ENCODE results near the gene ATP8B1. TPM values are rescaled to one million over a fixed set of nuclear protein-coding genes. Genes with fewer than 3 reads are reported as not detected.

ATP8B1 gene
- total RNA-seq, 1 experiment from 2014 or later: 1.4 TPM

DNA sequence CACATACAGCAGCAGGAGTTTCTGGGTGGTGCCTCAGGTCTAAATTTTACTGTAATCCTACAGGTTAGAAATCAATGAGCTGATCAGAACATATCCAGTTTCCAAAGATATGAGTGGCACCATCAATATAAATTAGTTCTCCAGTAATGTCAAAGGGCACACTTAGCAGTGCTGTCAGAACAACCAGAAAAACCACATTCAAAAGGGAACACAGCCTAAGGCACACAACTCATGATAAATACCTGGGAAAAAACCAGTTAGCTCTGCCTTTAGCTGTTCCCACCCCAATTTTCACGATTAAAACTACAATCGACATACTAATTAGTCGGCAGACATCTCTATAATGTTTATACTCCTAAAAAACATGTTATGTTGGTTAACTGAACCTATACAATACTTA lies 31.5 kb downstream of the ATP8B1 start:
- no peak for DNase-seq
- Histone ChIP-seq H3K4me3 (ENCODE audit: insufficient read depth, low read depth, low read length) (no peak overlapping the region), H3K27me3 (ENCODE audit: control insufficient read depth, insufficient read depth, low read length) (no peaks in the 10 kb centered on the region), H3K36me3 (replicated peaks; ENCODE audit: control insufficient read depth, insufficient read depth, low read length) (no peaks in the 10 kb centered on the region)

- H3K36me3 ChIP-seq (replicated peaks; ENCODE audit: control insufficient read depth, insufficient read depth, low read length): no peaks in the 10 kb centered on the region
- no peak for DNase-seq
- no peak overlapping the region for H3K4me3 ChIP-seq (ENCODE audit: insufficient read depth, low read depth, low read length)
- no peaks in the 10 kb centered on the region for H3K27me3 ChIP-seq (ENCODE audit: control insufficient read depth, insufficient read depth, low read length)
These were observed 31.9 kb downstream of the ATP8B1 start for GRCh38 chr18:57771193-57771592.

GRCh38 chr18:57768537-57769326 lies 34.4 kb downstream of the ATP8B1 start:
- Histone ChIP-seq H3K36me3 (replicated peaks; ENCODE audit: control insufficient read depth, insufficient read depth, low read length) (no peaks in the 10 kb centered on the region), H3K4me3 (ENCODE audit: insufficient read depth, low read depth, low read length) (no peak overlapping the region), H3K27me3 (ENCODE audit: control insufficient read depth, insufficient read depth, low read length) (no peaks in the 10 kb centered on the region)
- DNase-seq: no peak

- H3K36me3 ChIP-seq (replicated peaks; ENCODE audit: control insufficient read depth, insufficient read depth, low read length): no peaks in the 10 kb centered on the region
- no peaks in the 10 kb centered on the region for H3K27me3 ChIP-seq (ENCODE audit: control insufficient read depth, insufficient read depth, low read length)
- DNase-seq: no peak
- no peak overlapping the region for H3K4me3 ChIP-seq (ENCODE audit: insufficient read depth, low read depth, low read length)
These were observed 35.7 kb downstream of the ATP8B1 start for GRCh38 chr18:57767259-57768050.

- no peak for DNase-seq
These were observed 38.1 kb downstream of the ATP8B1 start for GRCh38 chr18:57764995-57765394.

GRCh38 chr18:57764087-57764486 lies 39.0 kb downstream of the ATP8B1 start:
- DNase-seq: no peak
- H3K27me3 ChIP-seq (ENCODE audit: control insufficient read depth, insufficient read depth, low read length): no peaks in the 10 kb centered on the region
- H3K4me3 ChIP-seq (ENCODE audit: insufficient read depth, low read depth, low read length): no peak overlapping the region
- no peaks in the 10 kb centered on the region for H3K36me3 ChIP-seq (replicated peaks; ENCODE audit: control insufficient read depth, insufficient read depth, low read length)

More at GRCh38 chr18:57764995-57765394, 38.1 kb downstream of the ATP8B1 start:
- H3K4me3 ChIP-seq (ENCODE audit: insufficient read depth, low read depth, low read length): no peak overlapping the region
- H3K36me3 ChIP-seq (replicated peaks; ENCODE audit: control insufficient read depth, insufficient read depth, low read length): no peaks in the 10 kb centered on the region
- no peaks in the 10 kb centered on the region for H3K27me3 ChIP-seq (ENCODE audit: control insufficient read depth, insufficient read depth, low read length)

DNA sequence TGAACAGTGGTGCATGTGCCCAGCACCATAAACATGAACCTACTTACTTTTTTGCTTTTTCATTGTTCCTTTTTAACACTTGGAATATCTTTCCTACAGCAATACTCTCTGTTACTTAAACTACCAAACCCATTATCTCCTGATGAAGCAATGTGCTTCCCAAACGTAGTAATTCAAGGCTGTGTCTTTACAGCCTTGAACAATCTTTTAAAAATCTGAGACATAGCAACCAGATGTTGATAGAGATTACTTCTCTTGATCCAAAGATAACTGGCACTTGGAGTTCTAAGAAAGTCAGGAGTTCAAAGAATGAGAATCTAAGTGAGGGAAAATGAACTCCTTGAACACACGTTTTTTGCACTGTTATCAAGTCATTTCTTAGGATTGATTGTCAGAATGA lies 40.4 kb downstream of the ATP8B1 start:
- no peak for DNase-seq
- no peaks in the 10 kb centered on the region for H3K27me3 ChIP-seq (ENCODE audit: control insufficient read depth, insufficient read depth, low read length)

GRCh38 chr18:57759650-57760049 lies 43.5 kb downstream of the ATP8B1 start:
- H3K27me3 ChIP-seq (ENCODE audit: control insufficient read depth, insufficient read depth, low read length): no peaks in the 10 kb centered on the region
- H3K4me3 ChIP-seq (ENCODE audit: insufficient read depth, low read depth, low read length): no peak overlapping the region
- no peak for DNase-seq
- no peaks in the 10 kb centered on the region for H3K36me3 ChIP-seq (replicated peaks; ENCODE audit: control insufficient read depth, insufficient read depth, low read length)

More for the DNA sequence above, 40.4 kb downstream of the ATP8B1 start:
- Histone ChIP-seq H3K4me3 (ENCODE audit: insufficient read depth, low read depth, low read length) (no peak overlapping the region), H3K36me3 (replicated peaks; ENCODE audit: control insufficient read depth, insufficient read depth, low read length) (no peaks in the 10 kb centered on the region)

DNA sequence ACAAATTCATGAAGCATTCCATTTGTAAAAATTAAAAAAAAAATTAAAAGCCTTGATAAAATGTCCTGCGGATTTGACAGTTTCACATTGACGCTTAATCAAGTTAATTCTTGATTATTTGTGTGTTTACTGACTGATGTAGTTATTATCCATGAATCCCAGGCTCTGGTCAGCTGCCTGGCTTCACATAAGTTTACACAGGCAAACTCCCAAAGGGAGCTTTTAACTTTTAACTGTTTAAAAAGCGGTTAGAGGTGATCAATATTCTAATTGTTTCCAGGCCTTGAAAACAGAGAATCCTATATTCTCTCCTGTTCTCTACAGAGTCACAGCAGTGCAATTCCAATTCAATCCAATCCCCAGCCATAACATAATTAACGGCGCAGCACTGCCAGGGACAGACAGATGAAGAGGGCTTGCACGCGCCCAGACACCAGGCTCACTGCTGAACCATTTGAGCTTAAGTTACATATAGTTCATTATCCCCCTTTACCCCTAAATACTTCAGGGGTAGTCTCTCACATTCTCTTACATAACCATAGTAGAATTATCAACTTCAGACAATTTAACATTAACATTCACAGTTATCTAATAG lies 47.5 kb downstream of the ATP8B1 start:
- H3K4me3 ChIP-seq (ENCODE audit: insufficient read depth, low read depth, low read length): no peak overlapping the region
- no peaks in the 10 kb centered on the region for H3K27me3 ChIP-seq (ENCODE audit: control insufficient read depth, insufficient read depth, low read length)
- no peak for DNase-seq
- H3K36me3 ChIP-seq (replicated peaks; ENCODE audit: control insufficient read depth, insufficient read depth, low read length): no peaks in the 10 kb centered on the region

GRCh38 chr18:57754577-57755338 lies 48.4 kb downstream of the ATP8B1 start:
- H3K27me3 ChIP-seq (ENCODE audit: control insufficient read depth, insufficient read depth, low read length): no peaks in the 10 kb centered on the region
- no peaks in the 10 kb centered on the region for H3K36me3 ChIP-seq (replicated peaks; ENCODE audit: control insufficient read depth, insufficient read depth, low read length)
- H3K4me3 ChIP-seq (ENCODE audit: insufficient read depth, low read depth, low read length): no peak overlapping the region
- DNase-seq: no peak

DNA sequence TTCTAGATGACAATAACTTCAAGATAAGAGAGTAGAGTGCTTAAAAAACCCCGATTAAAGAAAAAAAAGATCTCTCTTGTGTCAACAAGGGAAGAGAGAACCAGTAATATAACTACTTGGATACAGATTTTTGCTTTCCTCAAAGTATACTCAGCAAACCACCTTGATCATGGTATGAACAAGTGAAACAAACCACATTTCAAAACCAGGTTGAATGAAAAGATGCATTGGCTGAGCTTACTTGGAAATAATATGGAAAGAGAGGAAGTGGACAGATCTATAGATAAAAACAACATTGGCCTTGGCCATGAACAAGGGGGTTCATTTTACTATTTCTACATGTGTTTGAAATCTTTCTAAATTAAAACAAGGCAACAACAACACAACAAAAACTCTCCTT lies 50.1 kb downstream of the ATP8B1 start:
- no peaks in the 10 kb centered on the region for H3K36me3 ChIP-seq (replicated peaks; ENCODE audit: control insufficient read depth, insufficient read depth, low read length)
- DNase-seq: no peak
- H3K27me3 ChIP-seq (ENCODE audit: control insufficient read depth, insufficient read depth, low read length): no peaks in the 10 kb centered on the region
- H3K4me3 ChIP-seq (ENCODE audit: insufficient read depth, low read depth, low read length): no peak overlapping the region

GRCh38 chr18:57749604-57749970 lies 53.5 kb downstream of the ATP8B1 start:
- H3K4me3 ChIP-seq (ENCODE audit: insufficient read depth, low read depth, low read length): no peak overlapping the region
- no peaks in the 10 kb centered on the region for H3K36me3 ChIP-seq (replicated peaks; ENCODE audit: control insufficient read depth, insufficient read depth, low read length)
- H3K27me3 ChIP-seq (ENCODE audit: control insufficient read depth, insufficient read depth, low read length): no peaks in the 10 kb centered on the region
- DNase-seq: no peak

DNA sequence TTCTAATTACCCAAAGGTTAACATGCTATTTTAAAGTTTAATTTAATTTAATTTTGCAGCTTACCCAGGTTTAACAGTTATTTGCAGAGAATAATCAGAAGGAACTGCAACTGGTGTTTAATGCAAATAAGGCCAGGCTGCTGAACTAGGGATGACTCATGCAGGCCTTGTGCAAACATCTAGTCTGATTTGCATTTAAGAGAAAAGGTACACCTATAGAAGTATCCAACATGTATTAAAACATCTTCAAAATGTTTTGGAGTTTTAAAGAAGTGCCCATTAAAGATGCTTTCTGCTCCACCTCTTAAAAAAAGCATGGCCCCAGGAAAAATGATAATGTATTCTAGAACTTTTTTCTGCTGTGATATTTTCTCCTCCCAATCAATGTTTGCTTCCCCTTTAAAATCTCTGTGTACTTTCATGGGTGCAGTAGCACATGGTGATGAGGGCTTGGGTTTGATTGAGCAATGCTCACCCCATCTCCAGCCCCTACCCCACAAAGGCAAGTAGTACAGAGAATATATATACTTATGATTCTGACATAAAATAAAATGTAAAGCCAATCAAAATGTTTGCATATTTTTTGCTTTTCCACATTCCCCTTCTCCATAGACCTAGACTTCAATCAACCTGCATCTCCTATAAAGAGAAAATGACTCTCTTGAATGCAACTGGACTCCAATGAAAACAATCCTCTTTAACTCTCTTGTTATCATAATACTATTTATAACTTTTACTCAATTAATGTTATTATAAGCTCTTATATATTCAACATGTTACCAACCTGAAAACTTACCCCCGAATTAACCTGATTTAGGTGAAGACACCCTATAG lies 54.1 kb downstream of the ATP8B1 start:
- H3K36me3 ChIP-seq (replicated peaks; ENCODE audit: control insufficient read depth, insufficient read depth, low read length): no peaks in the 10 kb centered on the region
- DNase-seq: no peak
- H3K27me3 ChIP-seq (ENCODE audit: control insufficient read depth, insufficient read depth, low read length): no peaks in the 10 kb centered on the region
- no peak overlapping the region for H3K4me3 ChIP-seq (ENCODE audit: insufficient read depth, low read depth, low read length)

Data from H7 (cell line).